Lung microvascular endothelial cell (primary cell): ENCODE results near the gene TMEM9B. TPM values are rescaled to one million over a fixed set of nuclear protein-coding genes. Genes with fewer than 3 reads are reported as not detected.
A peak's percentile ranks its signal among the peaks of the same experiment; 100 is the strongest.

Experiments used
- DNase-seq, 2 donors: peaks; one replicate each; pipeline versions ENCODE4 v3.0.0 to v3.0.0-alpha.2; 2010; ENCODE audit warnings: low read depth in 2 of 2
- total RNA-seq: library from RNA; depleted of rRNA; stranded (reverse); fragments of >200 nt; gene quantifications from 2 replicates; pipeline ENCODE4 v1.2.1, GENCODE V29; 2014

TMEM9B gene
- total RNA-seq, 1 donor from 2014 or later: 50.0 TPM

GRCh38 chr11:8930456-8931175 is 33.6 kb downstream of the TMEM9B start:
- no peak for DNase-seq

DNA sequence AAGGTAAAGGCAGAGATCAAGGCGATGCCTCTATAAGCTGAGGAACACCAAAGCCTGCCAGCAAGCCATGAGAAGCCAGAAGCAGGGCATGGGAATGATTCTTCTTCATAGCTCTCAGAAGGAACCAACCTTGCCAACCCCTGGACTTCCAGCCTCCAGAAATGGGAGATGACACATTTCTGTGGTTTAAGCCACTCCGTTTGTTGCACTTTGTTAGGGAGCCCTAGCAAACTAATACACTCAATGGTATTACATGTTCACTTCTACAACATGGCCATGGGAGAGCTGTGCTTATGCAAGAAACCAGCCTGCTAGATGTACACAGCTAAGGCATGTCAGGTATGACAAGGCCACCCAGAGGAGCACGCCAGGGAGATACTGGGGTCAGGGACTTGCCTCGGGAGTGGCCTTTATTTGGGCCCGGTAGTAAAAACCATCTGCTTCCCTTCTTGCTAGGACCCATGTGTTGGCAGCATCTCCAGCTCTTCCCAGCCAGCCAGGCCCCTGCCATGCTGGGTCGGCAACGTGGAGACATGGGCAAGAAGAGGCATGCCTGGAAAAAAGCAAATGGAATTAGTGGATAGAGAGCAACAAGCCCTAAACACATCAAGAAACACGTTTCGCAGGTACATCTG is 35.1 kb downstream of the TMEM9B start:
- no peak for DNase-seq

DNA sequence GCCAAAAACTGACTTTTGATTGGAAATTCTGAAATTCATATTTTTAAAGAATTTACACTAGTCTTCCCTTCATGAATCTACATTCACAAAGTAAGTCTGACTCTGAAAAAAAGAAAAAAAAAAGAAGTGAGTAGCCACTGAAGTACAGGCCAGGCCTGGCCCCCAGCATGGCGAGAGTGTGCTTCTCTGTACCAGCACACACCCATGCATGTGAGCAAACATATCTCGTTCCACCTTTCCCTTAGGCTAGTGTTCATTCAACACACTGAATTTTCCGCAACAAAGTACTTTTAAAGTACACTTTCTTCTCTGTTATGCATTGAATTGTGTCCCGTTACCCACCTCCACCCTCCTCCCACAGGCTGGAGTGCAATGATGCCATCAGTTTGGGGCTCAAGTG is 36.0 kb downstream of the TMEM9B start:
- DNase-seq: no peak

- no peak for DNase-seq
These were observed 37.0 kb downstream of the TMEM9B start for GRCh38 chr11:8927233-8927632.

- no peak for DNase-seq
These were observed 38.0 kb downstream of the TMEM9B start for GRCh38 chr11:8926236-8926635.

DNA sequence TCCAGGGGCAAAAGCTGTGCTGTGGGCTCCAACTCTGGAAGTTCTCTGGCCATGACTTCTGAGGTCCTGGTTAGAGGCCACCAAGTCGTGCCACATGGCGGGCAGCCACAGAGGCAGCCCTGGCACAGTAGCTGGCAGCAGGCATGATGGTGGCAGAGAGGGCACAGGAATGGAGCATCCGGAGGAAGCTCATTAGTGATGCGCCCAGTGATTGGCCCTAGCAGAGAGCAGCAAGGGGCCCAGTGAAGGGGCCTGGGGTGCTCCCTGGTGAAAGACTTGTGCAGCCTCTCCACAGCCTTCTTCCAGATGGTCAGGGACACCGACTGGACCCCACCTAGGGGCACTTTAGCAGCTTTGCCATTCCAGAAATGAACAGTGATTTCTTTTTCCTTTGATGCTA is 38.5 kb downstream of the TMEM9B start:
- DNase-seq: no peak

- DNase-seq: no peak
These were observed 41.6 kb downstream of the TMEM9B start for GRCh38 chr11:8922691-8923090.

DNA sequence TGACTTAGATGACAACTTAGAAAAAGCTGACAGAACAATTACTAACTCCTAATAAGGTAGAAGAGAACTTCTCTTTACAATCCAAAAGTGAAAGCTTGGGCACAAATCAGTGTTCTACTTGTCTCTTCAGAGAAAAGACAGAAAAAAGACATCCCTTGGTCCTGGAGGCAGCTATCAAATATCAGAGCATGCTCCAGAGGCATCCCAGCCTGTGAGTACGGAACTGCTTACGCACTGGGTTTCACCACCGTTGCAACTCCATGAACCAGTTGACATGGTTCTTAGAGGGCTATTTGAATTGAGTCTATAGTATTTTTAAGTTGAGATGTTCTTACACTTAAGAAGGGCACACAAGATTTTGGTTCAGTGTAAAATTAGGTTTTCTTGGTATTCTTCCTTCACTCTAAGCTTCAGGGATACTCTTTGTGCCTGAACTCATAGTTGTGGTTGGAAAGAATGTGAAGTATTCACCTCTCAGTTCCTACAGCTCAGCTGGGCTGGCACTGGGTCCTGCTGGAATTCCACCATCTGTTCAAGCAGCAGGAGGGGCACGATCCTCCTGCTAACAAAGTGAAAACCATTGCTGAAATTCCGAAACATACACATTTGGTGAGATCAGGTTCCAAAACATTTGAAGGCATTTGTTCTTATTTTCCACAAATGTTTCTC is 47.0 kb downstream of the TMEM9B start:
- DNase-seq: peak; percentile 79 to 84

DNA sequence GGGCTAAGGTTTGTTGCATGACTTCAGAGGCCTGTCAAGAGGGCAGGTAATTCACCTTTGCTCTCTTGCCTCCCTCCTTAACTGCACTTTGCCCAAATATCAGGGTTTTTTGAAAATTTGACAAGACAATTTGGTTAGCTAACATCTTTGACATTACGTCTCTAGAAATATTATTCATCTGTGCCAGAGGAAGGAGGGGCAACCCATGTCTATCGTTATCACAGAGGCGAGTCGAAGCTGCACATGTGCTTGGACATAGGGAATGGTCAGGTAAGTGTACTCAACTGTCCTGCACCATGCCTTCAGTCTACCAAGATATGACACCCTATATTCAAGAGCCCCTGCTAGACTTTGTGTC is 49.6 kb downstream of the TMEM9B start:
- DNase-seq: no peak

GRCh38 chr11:8913961-8914660 is 50.1 kb downstream of the TMEM9B start:
- DNase-seq: peak; percentile 58 to 71

DNA sequence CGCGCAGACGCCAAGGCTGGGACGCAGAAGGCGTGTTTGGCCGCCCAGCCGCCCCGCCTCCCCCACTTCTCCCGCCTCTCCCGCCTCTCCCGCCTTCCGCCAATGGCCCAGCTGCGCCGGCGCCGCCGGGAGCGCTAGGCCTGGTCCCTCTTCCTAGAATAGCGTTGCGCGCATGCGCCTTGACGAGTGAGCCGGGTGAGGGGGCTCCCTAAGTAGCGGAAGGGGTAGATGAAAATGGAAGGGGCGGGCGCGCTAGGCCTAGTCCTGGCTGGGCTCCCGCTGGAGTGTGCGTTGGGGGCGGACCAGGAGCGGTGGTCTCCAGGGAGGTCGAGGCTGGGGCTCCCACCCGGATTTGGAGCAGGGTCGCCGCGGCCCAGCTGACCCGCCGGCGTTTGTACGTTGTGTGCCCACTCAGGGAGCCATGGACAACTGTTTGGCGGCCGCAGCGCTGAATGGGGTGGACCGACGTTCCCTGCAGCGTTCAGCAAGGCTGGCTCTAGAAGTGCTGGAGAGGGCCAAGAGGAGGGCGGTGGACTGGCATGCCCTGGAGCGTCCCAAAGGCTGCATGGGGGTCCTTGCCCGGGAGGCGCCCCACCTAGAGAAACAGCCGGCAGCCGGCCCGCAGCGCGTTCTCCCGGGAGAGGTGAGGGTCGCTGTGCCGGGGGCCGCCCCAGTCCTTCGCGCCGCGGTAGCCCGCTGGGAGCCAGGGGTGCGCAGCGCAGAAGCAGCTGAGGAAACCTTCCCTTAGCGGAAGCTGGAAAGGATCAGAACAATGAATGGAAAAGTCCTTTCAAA is 53.0 kb downstream of the TMEM9B start, which contains the start of gene AKIP1:
AKIP1 (plus strand) TSS at position 161 of the 795 bp plus-strand sequence; CDS start at position 422, 261 bp downstream.
- DNase-seq: peak; percentile 96 to 97

GRCh38 chr11:8910649-8911026 is 53.6 kb downstream of the TMEM9B start:
- no peak for DNase-seq

DNA sequence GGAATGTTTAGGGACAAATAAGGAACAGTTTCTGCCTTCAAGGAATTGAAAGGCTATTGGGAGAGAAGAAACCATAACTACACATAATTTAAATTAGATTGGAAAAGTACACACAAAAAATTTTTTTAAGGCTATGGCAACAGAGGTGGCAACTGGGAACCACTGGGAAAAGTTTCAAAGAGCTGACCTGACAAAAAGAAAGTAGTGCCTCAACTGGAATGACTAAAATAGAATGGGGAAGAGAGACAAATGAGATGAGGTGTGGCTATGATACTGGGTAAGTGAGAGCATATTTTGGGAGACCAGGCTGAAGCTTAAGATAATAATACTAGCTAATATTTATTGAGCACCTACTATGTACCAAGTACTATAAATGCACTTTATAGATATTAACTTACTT is 56.1 kb downstream of the TMEM9B start:
- DNase-seq: no peak

DNA sequence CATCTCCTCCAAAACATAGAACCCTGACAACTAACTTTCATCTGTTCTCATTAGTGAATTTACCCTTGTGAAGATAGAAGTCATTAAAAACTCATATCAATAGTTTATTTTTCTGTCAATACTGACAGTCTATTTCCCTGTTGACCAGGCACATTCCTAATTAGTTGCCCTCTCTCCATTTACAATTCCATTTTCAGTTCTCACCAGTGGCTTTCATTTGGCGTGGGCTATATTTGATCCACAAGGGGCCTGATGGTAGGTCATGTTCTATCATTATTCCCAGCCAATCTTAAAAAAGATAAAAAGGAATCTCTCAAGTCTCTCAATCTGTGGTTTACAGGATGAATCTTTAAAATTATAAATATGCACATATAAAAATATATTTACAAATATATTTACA is 57.1 kb downstream of the TMEM9B start:
- DNase-seq: no peak

- DNase-seq: peak in 1 of 2 donors; percentile 83
These were observed 58.6 kb downstream of the TMEM9B start for GRCh38 chr11:8905528-8906165.

DNA sequence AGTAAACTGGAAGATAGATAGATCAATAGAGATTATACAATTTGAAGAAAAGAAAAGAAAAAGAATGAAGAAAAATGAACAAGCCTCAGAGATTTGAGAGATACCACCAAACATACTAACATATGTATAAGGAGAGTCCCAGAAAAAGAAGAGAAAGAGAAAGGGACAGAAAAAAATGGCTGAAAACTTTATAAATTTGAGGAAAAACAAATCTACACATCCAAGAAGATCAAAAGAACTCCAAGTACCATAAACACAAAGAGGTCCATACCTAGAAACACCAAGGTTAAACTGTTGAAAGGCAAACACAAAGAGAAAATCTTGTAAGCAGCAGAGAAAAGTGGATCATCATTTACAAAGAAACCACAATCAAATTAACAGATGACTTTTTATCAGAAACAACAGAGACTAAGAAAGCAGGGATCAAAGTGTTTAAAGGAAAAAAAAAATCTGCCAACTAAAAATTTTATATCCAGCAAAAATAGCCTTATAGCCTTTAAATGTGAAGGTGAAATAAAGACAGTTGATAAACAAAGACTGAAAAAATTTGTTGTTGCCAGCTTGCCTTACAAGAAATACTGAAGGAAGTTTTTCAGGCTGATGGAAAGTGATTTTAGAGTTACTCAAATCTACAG is 65.0 kb downstream of the TMEM9B start:
- no peak for DNase-seq
